Liver (tissue), 3 donors: ENCODE data around the gene DZIP1.

Experiments
- EGR1 ChIP-seq, 2 donors: IDR thresholded peaks; 2 replicates each; pipeline ENCODE4 v1.6.1; 2016 to 2018; ENCODE audit warnings: antibody characterized with exemption in 2 of 2, low read depth in 2 of 2
- GABPA ChIP-seq, 2 donors: IDR thresholded peaks in 1 of 2; conservative IDR thresholded peaks in 1 of 2; 2 replicates each; pipeline ENCODE4 v1.6.1; 2016; ENCODE audit warnings: antibody characterized with exemption in 2 of 2, mild to moderate bottlenecking in 1 of 2, moderate library complexity in 1 of 2
- NR2F2 ChIP-seq: IDR thresholded peaks from 2 replicates; pipeline ENCODE4 v1.6.1; 2016; ENCODE audit warnings: antibody characterized with exemption
- RAD21 ChIP-seq, 2 donors: IDR thresholded peaks; 2 replicates each; pipeline ENCODE4 v1.6.1; 2016; ENCODE audit warnings: antibody characterized with exemption in 2 of 2, mild to moderate bottlenecking in 2 of 2
- SP1 ChIP-seq: IDR thresholded peaks from 2 replicates; pipeline ENCODE4 v1.6.1; 2018; ENCODE audit warnings: antibody characterized with exemption, mild to moderate bottlenecking
- TAF1 ChIP-seq: conservative IDR thresholded peaks from 2 replicates; pipeline ENCODE4 v1.6.1; 2016; ENCODE audit warnings: antibody characterized with exemption, mild to moderate bottlenecking
- YY1 ChIP-seq: IDR thresholded peaks from 2 replicates; pipeline ENCODE4 v1.6.1; 2016; ENCODE audit warnings: antibody characterized with exemption, mild to moderate bottlenecking
- TF ChIP-seq, protein P1 (sequence below): IDR thresholded peaks from 2 replicates; pipeline ENCODE4 v1.6.1; 2016; ENCODE audit warnings: antibody characterized with exemption
- TF ChIP-seq, protein P2 (sequence below): fragments of 150-350 bp; IDR thresholded peaks from 2 replicates; pipeline ENCODE4 v1.5.1; 2017; ENCODE audit warnings: improper control_type of control experiment, low read depth, low read length; ENCODE audit not compliant: missing input control
- TF ChIP-seq, protein P3 (sequence below): IDR thresholded peaks from 2 replicates; pipeline ENCODE4 v1.6.1; 2016; ENCODE audit warnings: antibody characterized with exemption
- donor health status: healthy.
- donor health status: healthy.

DNA sequence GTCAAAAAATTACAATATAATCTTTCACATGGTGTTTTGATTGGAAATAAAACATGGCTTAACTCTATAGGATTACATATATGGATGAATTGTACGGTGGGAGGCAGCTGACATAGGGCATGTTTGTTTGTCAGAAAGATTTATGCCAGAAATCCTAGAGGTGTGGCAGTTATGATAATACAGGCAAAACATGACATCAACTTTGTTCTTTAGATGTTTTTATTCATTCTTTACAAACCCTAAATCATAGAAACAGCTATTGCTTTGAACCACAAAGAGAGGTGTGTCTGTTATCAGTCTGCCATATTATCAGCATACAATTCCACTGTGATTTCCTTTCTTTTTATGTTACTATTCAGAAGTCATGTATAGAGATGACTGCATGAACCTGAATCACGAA lies 100.2 kb downstream of the DZIP1 start:
- TF ChIP-seq GABPA (IDR thresholded peaks at IDR 0.05 in 1 of 2, conservative IDR thresholded peaks at IDR 0.05 in 1 of 2): no peak
- TF ChIP-seq, protein P1, sequence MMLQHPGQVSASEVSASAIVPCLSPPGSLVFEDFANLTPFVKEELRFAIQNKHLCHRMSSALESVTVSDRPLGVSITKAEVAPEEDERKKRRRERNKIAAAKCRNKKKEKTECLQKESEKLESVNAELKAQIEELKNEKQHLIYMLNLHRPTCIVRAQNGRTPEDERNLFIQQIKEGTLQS: no peak
- TF ChIP-seq, protein P2, sequence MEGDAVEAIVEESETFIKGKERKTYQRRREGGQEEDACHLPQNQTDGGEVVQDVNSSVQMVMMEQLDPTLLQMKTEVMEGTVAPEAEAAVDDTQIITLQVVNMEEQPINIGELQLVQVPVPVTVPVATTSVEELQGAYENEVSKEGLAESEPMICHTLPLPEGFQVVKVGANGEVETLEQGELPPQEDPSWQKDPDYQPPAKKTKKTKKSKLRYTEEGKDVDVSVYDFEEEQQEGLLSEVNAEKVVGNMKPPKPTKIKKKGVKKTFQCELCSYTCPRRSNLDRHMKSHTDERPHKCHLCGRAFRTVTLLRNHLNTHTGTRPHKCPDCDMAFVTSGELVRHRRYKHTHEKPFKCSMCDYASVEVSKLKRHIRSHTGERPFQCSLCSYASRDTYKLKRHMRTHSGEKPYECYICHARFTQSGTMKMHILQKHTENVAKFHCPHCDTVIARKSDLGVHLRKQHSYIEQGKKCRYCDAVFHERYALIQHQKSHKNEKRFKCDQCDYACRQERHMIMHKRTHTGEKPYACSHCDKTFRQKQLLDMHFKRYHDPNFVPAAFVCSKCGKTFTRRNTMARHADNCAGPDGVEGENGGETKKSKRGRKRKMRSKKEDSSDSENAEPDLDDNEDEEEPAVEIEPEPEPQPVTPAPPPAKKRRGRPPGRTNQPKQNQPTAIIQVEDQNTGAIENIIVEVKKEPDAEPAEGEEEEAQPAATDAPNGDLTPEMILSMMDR: no peak
- no peak for TF ChIP-seq RAD21 (IDR thresholded peaks at IDR 0.05)
- no peak for TF ChIP-seq SP1
- no peak for TF ChIP-seq TAF1
- TF ChIP-seq EGR1 (IDR thresholded peaks at IDR 0.05; ENCODE audit: low read depth in 2 of 2): no peak
- TF ChIP-seq NR2F2: no peak
- TF ChIP-seq, protein P3, sequence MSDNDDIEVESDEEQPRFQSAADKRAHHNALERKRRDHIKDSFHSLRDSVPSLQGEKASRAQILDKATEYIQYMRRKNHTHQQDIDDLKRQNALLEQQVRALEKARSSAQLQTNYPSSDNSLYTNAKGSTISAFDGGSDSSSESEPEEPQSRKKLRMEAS: no peak
- TF ChIP-seq YY1: no peak
